Testis (tissue), 2 donors: ENCODE measurements around the gene IGFBPL1.

ENCODE experiments used
- POLR2A ChIP-seq: fragments of 450-650 bp; IDR thresholded peaks from one replicate; pipeline ENCODE4 v1.6.1; 2017; ENCODE audit warnings: antibody characterized with exemption, mild to moderate bottlenecking, moderate library complexity
- TF ChIP-seq, protein P1 (sequence below), 3 experiments: fragments of 450-650 bp in 2 of 3; fragments of 200-600 bp in 1 of 3; sonication (generic) in 1 of 3; IDR thresholded peaks; one replicate each; pipeline ENCODE4 v1.5.1; 2016 to 2019; ENCODE audit warnings: antibody characterized with exemption in 3 of 3, mild to moderate bottlenecking in 2 of 3, moderate library complexity in 1 of 3

GRCh38 chr9:38367898-38368297 is 56.4 kb downstream of the IGFBPL1 start:
- TF ChIP-seq, protein P1, sequence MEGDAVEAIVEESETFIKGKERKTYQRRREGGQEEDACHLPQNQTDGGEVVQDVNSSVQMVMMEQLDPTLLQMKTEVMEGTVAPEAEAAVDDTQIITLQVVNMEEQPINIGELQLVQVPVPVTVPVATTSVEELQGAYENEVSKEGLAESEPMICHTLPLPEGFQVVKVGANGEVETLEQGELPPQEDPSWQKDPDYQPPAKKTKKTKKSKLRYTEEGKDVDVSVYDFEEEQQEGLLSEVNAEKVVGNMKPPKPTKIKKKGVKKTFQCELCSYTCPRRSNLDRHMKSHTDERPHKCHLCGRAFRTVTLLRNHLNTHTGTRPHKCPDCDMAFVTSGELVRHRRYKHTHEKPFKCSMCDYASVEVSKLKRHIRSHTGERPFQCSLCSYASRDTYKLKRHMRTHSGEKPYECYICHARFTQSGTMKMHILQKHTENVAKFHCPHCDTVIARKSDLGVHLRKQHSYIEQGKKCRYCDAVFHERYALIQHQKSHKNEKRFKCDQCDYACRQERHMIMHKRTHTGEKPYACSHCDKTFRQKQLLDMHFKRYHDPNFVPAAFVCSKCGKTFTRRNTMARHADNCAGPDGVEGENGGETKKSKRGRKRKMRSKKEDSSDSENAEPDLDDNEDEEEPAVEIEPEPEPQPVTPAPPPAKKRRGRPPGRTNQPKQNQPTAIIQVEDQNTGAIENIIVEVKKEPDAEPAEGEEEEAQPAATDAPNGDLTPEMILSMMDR (IDR thresholded peaks at IDR 0.05) = no peak
- no peak for TF ChIP-seq POLR2A
